Brain microvascular endothelial cell (primary cell): ENCODE data around the gene VIPR2.

Source experiments
- DNase-seq: peaks from one replicate; pipeline ENCODE4 v3.0.0-alpha.2; 2020
- H3K27ac ChIP-seq: fragments of 250-450 bp; sonication (Bioruptor Pico); 2 replicates; pipeline ENCODE4 v1.5.1; 2020; ENCODE audit warnings: mild to moderate bottlenecking, moderate library complexity
- H3K27me3 ChIP-seq: fragments of 250-450 bp; sonication (Bioruptor Pico); replicated peaks from 2 replicates; pipeline ENCODE4 v1.5.1; 2020; ENCODE audit warnings: mild to moderate bottlenecking
- H3K36me3 ChIP-seq: fragments of 250-450 bp; sonication (Bioruptor Pico); replicated peaks from 2 replicates; pipeline ENCODE4 v1.5.1; 2020; ENCODE audit warnings: mild to moderate bottlenecking
- H3K4me3 ChIP-seq: 2 replicates; pipeline ENCODE4 v1.5.1; 2011; ENCODE audit warnings: low read depth, mild to moderate bottlenecking, control low read depth, low read length, moderate library complexity
- CTCF ChIP-seq: IDR thresholded peaks from 2 replicates; pipeline ENCODE4 v1.5.1; 2011; ENCODE audit warnings: low read depth, mild to moderate bottlenecking, moderate library complexity, low read length, control low read depth, inconsistent platforms; ENCODE audit errors: missing control alignments
- in situ Hi-C: cut with HindIII; loops from 2 replicates; pipeline ENCODE4 v1.10.0; 2017; ENCODE audit warnings: low sequenced_read_pairs, low pct_ligation_motif_present

VIPR2 gene

GRCh38 chr7:159122276-159122675, 22.4 kb downstream of the VIPR2 start:
- in situ Hi-C loops = no loop called here
- H3K27ac ChIP-seq = no peak overlapping the region
- DNase-seq = no peak

GRCh38 chr7:159121476-159121875, 23.2 kb downstream of the VIPR2 start:
- H3K4me3 ChIP-seq = no peak overlapping the region
- in situ Hi-C loops = no loop called here
- H3K27ac ChIP-seq = no peak overlapping the region
- no peak for TF ChIP-seq CTCF
- DNase-seq = no peak
- H3K36me3 ChIP-seq = no peaks in the 10 kb centered on the region
- no peaks in the 10 kb centered on the region for H3K27me3 ChIP-seq

More at GRCh38 chr7:159122276-159122675, 22.4 kb downstream of the VIPR2 start:
- Histone ChIP-seq H3K36me3 (no peaks in the 10 kb centered on the region), H3K4me3 (no peak overlapping the region), H3K27me3 (no peaks in the 10 kb centered on the region)
- no peak for TF ChIP-seq CTCF

GRCh38 chr7:159121068-159121467, 23.6 kb downstream of the VIPR2 start:
- TF ChIP-seq CTCF = no peak
- no peak overlapping the region for H3K27ac ChIP-seq
- in situ Hi-C loops = no loop called here

GRCh38 chr7:159120540-159120919, 24.1 kb downstream of the VIPR2 start:
- no peak for TF ChIP-seq CTCF
- Histone ChIP-seq H3K36me3 (no peaks in the 10 kb centered on the region), H3K4me3 (no peak overlapping the region), H3K27ac (no peak overlapping the region), H3K27me3 (no peaks in the 10 kb centered on the region)
- in situ Hi-C loops = no loop called here
- no peak for DNase-seq

More at GRCh38 chr7:159121068-159121467, 23.6 kb downstream of the VIPR2 start:
- H3K27me3 ChIP-seq = no peaks in the 10 kb centered on the region
- H3K36me3 ChIP-seq = no peaks in the 10 kb centered on the region
- DNase-seq = no peak
- H3K4me3 ChIP-seq = no peak overlapping the region

- Histone ChIP-seq H3K4me3 (no peak overlapping the region), H3K27ac (no peak overlapping the region), H3K36me3 (no peaks in the 10 kb centered on the region), H3K27me3 (no peaks in the 10 kb centered on the region)
- TF ChIP-seq CTCF = no peak
- in situ Hi-C loops = no loop called here
- no peak for DNase-seq
Measured at GRCh38 chr7:159119851-159120539, 24.7 kb downstream of the VIPR2 start.
